ENCODE results near the gene PFDN6. TPM values are rescaled to one million over a fixed set of nuclear protein-coding genes. Genes with fewer than 3 reads are reported as not detected.

PFDN6 gene
- total RNA-seq, 2 donors from 2014 or later = 36.5 to 77.0 TPM

DNA sequence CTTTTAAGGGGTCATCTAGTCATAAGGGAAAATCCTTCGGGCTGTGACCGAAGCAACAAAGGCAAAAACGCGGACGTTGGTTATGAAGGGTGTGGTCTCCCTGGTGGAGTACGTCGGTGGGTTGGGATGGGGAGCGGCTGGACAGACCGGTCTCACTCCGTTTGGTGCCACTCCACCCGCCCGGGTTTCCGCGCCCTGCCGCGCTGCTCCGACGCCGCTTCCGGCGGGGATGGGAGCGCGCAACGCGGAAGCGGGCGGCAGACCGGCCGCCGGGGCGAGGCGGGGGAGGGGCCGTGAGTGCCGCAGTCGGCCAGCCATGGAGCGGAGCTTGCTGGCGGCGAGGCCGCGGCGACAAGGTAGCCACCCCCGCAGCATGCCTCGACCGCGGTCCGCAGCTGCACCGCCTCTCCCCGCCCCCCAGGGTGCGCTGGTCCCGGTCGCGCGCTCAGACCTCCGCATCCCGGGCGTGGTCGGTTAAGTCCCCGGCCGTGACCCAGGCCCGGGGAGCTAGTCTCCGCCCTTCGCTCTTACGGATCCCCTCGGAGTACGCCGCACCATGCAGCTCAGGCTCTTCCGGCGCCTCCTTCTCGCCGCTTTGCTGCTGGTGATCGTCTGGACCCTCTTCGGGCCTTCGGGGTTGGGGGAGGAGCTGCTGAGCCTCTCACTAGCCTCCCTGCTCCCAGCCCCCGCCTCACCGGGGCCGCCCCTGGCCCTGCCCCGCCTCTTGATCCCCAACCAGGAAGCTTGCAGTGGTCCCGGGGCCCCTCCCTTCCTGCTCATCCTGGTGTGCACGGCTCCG, 12.3 kb upstream of the PFDN6 start, which contains the start of gene B3GALT4:
B3GALT4 (plus strand) TSS at position 260 of the 799 bp plus-strand sequence; CDS start at position 557, 297 bp downstream.
- Histone ChIP-seq H3K36me3 (peaks cover 4% of the 10 kb centered on the region), H3K4me1 (peaks cover 36% of the 10 kb centered on the region)

DNA sequence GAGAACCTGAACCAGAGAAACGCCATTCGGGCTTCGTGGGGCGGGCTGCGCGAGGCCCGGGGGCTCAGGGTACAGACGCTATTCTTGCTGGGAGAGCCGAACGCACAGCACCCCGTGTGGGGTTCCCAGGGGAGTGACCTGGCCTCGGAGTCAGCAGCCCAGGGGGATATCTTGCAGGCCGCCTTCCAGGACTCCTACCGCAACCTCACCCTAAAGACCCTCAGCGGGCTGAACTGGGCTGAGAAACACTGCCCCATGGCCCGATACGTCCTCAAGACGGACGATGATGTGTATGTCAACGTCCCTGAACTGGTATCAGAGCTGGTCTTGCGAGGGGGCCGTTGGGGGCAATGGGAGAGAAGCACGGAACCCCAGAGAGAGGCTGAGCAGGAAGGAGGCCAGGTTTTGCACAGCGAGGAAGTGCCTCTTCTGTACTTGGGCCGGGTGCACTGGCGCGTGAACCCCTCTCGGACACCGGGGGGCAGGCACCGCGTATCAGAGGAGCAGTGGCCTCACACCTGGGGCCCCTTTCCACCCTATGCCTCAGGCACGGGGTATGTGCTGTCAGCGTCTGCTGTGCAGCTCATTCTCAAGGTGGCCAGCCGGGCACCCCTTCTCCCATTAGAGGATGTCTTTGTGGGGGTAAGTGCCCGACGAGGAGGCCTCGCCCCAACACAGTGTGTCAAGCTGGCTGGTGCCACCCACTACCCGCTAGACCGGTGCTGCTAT, 11.6 kb upstream of the PFDN6 start:
- Histone ChIP-seq H3K9ac (ENCODE audit: low read depth in 2 of 2, low read length in 2 of 2) (peak overlapping the region; percentile 86 to 91), H3K4me3 (peak overlapping the region; percentile 64), H3K27me3 (no peaks in the 10 kb centered on the region), H3K27ac (peak overlapping the region; percentile 94), H3K4me1 (peaks cover 35% of the 10 kb centered on the region), H3K9me3 (no peaks in the 10 kb centered on the region), H3K36me3 (peaks cover 4% of the 10 kb centered on the region)
- intact Hi-C loops (cut with DNase I) = loop anchor here (2.0 kb wide), 1 partner anchor 39 kb away; the partner anchor contains the start of gene ZBTB22
- DNase-seq = no peak
- TF ChIP-seq, protein P1, sequence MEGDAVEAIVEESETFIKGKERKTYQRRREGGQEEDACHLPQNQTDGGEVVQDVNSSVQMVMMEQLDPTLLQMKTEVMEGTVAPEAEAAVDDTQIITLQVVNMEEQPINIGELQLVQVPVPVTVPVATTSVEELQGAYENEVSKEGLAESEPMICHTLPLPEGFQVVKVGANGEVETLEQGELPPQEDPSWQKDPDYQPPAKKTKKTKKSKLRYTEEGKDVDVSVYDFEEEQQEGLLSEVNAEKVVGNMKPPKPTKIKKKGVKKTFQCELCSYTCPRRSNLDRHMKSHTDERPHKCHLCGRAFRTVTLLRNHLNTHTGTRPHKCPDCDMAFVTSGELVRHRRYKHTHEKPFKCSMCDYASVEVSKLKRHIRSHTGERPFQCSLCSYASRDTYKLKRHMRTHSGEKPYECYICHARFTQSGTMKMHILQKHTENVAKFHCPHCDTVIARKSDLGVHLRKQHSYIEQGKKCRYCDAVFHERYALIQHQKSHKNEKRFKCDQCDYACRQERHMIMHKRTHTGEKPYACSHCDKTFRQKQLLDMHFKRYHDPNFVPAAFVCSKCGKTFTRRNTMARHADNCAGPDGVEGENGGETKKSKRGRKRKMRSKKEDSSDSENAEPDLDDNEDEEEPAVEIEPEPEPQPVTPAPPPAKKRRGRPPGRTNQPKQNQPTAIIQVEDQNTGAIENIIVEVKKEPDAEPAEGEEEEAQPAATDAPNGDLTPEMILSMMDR (IDR thresholded peaks at IDR 0.05) = no peak

More for the DNA sequence above, 12.3 kb upstream of the PFDN6 start, which contains the start of gene B3GALT4:
- no peaks in the 10 kb centered on the region for H3K27me3 ChIP-seq
- intact Hi-C loops (cut with DNase I) = loop anchor here (2.0 kb wide), 1 partner anchor 40 kb away; the partner anchor contains the start of gene ZBTB22
- peak within 1 kb of the TSS; percentile 64 for H3K4me3 ChIP-seq
- peak within 1 kb of the TSS; percentile 86 to 91 for H3K9ac ChIP-seq (ENCODE audit: low read depth in 2 of 2, low read length in 2 of 2)
- TF ChIP-seq, protein P1 (IDR thresholded peaks at IDR 0.05) = peak; percentile 50
- peak within 1 kb of the TSS; percentile 94 for H3K27ac ChIP-seq
- peak; percentile 93 for DNase-seq
- H3K9me3 ChIP-seq = no peaks in the 10 kb centered on the region

DNA sequence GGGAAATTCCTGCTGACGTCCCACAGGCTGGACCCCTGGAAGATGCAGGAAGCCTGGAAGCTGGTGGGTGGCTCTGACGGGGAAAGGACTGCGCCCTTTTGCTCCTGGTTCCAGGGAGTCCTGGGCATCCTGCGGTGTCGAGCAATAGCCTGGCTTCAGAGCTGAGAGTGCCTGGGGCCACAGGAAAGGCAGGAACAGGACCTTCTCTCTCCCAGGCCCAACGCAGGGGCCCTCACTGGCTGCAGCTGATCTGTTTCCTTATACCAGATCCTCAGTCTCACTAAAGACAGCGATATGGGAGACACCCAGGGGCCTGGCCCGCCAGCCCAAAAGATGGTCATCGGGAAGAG, 11.0 kb upstream of the PFDN6 start:
- no peaks in the 10 kb centered on the region for H3K9me3 ChIP-seq
- DNase-seq = no peak
- H3K27me3 ChIP-seq = no peaks in the 10 kb centered on the region
- peaks cover 4% of the 10 kb centered on the region for H3K36me3 ChIP-seq
- H3K9ac ChIP-seq (ENCODE audit: low read depth in 2 of 2, low read length in 2 of 2) = peak overlapping the region in 1 of 2 donors; percentile 86
- intact Hi-C loops (cut with DNase I) = no loop called here
- no peak overlapping the region for H3K27ac ChIP-seq
- TF ChIP-seq, protein P1 (IDR thresholded peaks at IDR 0.05) = no peak
- no peak overlapping the region for H3K4me3 ChIP-seq
- peaks cover 29% of the 10 kb centered on the region for H3K4me1 ChIP-seq

DNA sequence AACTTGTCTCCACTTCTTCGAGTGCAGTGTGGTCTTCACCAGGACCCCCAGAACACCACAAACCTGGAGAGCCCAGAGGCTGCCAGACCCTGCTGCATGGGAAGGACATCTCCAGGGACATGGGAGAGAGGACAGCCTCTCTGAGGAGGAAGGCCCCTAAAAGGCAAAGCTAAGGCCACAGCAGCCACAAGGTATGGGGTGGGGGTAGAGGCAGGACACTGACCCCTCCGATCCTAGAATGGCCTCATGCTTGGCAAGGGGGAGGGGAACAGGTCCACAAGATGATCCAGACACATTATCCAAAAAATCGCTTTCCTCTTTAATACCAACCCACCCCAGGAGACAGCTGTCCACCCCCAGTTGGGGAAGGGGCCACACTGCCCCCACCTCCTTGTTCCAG, 10.6 kb upstream of the PFDN6 start:
- Histone ChIP-seq H3K9ac (ENCODE audit: low read depth in 2 of 2, low read length in 2 of 2) (peak overlapping the region in 1 of 2 donors; percentile 36), H3K4me1 (peaks cover 25% of the 10 kb centered on the region), H3K27ac (no peak overlapping the region), H3K4me3 (no peak overlapping the region), H3K36me3 (peaks cover 4% of the 10 kb centered on the region), H3K9me3 (no peaks in the 10 kb centered on the region), H3K27me3 (no peaks in the 10 kb centered on the region)
- TF ChIP-seq, protein P1 (IDR thresholded peaks at IDR 0.05) = no peak
- intact Hi-C loops (cut with DNase I) = no loop called here
- no peak for DNase-seq

DNA sequence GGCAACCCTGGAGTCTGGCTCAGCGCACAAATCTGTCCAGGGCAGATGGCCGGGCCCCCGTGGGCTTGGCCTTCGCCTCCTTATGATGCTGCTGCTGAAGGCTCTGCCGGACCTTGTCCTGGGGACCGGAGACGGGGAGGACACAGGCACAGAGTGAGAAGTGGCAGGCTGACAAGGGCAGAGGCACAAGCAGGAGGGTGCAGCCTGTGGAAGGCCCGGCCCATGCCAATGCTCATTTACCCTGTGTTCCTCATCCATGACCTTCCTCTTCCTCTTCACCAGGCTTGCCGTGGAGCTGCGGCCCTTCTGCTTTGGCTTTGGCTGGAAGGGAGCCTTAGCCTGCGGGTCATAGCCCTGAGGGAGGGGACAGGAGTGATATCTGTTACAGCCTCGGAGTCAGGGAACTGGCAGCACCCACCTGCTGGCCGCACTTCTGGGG, 10.1 kb upstream of the PFDN6 start:
- intact Hi-C loops (cut with DNase I) = no loop called here
- TF ChIP-seq, protein P1 (IDR thresholded peaks at IDR 0.05) = no peak
- peaks cover 20% of the 10 kb centered on the region for H3K4me1 ChIP-seq
- no peaks in the 10 kb centered on the region for H3K27me3 ChIP-seq
- H3K4me3 ChIP-seq = no peak overlapping the region
- H3K9ac ChIP-seq (ENCODE audit: low read depth in 2 of 2, low read length in 2 of 2) = peak overlapping the region in 1 of 2 donors; percentile 36
- no peaks in the 10 kb centered on the region for H3K9me3 ChIP-seq
- no peak overlapping the region for H3K27ac ChIP-seq
- peaks cover 4% of the 10 kb centered on the region for H3K36me3 ChIP-seq
- no peak for DNase-seq

All from colonic mucosa (tissue), 4 donors.